Activated naive CD4-positive, alpha-beta T cell (primary cell): ENCODE data around the gene QRICH1.

Experiments
- DNase-seq, 4 experiments: peaks; one replicate each; lab custom pipeline; 2025; lab: John Stamatoyannopoulos, UW

Gene QRICH1

GRCh38 chr3:48997714-48998637, 95.9 kb downstream of the QRICH1 start:
- DNase-seq = no peak

GRCh38 chr3:48997102-48997635, 96.7 kb downstream of the QRICH1 start:
- no peak for DNase-seq

GRCh38 chr3:48996640-48997039, 97.2 kb downstream of the QRICH1 start:
- DNase-seq = no peak

- DNase-seq = no peak
These were observed 100.0 kb downstream of the QRICH1 start for GRCh38 chr3:48993834-48994233.

GRCh38 chr3:48991851-48992545, 101.9 kb downstream of the QRICH1 start:
- no peak for DNase-seq

- DNase-seq = no peak
These were observed 103.0 kb downstream of the QRICH1 start for GRCh38 chr3:48990636-48991469.

GRCh38 chr3:48989796-48990635, 103.9 kb downstream of the QRICH1 start, which contains the start of gene P4HTM:
Gene P4HTM (plus strand): TSS chr3:48990241. CDS start chr3:48990257, 16 bp downstream.
- DNase-seq = peak in 3 of 4 experiments; percentile 43 to 60 (median 51)

- DNase-seq = no peak
These were observed 104.6 kb downstream of the QRICH1 start for GRCh38 chr3:48989126-48989795.

GRCh38 chr3:48985831-48986376, 108.0 kb downstream of the QRICH1 start:
- DNase-seq = no peak

GRCh38 chr3:48984663-48985062, 109.2 kb downstream of the QRICH1 start:
- DNase-seq = no peak

- DNase-seq = no peak
These were observed 110.8 kb downstream of the QRICH1 start for GRCh38 chr3:48983096-48983495.

GRCh38 chr3:48982686-48983085, 111.2 kb downstream of the QRICH1 start:
- no peak for DNase-seq

- no peak for DNase-seq
These were observed 111.9 kb downstream of the QRICH1 start for GRCh38 chr3:48982016-48982415.

- DNase-seq = no peak
These were observed 113.6 kb downstream of the QRICH1 start for GRCh38 chr3:48980295-48980694.
